ENCODE results near the gene WDR7. TPM values are rescaled to one million over a fixed set of nuclear protein-coding genes. Genes with fewer than 3 reads are reported as not detected.

Gene WDR7
- total RNA-seq, 1 experiment from 2014 or later = 11.5 TPM

DNA sequence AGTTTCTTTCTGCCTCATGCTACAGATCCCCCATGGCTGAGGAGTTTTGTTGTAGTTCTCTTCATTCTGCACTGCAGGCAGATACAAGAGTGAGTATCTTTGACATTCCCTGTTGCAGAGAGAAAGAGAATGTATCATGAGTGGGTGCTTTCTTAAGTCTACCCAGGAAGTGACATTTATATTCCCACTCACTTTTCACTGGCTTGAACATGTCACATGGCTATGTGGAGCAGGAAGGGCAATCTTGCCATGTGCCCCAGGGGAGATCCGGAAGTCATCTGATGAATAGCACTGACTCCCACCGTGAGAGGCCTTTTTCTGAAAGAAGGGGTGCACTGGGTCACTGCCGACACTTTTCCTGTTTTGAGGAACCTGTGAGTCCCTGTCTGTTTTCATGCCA is 429.3 kb downstream of the WDR7 start:
- no peaks in the 10 kb centered on the region for H4K20me1 ChIP-seq (ENCODE audit: insufficient read depth)
- no TSS peak for BruUV-seq (replicated peaks)
- H3K4me3 ChIP-seq (replicated peaks in 1 of 2; ENCODE audit: low read depth in 1 of 2, low read length in 2 of 2) = no peak overlapping the region
- ChIA-PET CTCF (no interaction called here), POLR2A (no interaction called here), RAD21 (ENCODE audit: low non-redundant PET in 1 of 2, low total read pairs in 2 of 2, uncharacterized antibody in 2 of 2, unreplicated experiment in 2 of 2) (no interaction called here)
- no peak overlapping the region for H3K4me2 ChIP-seq (ENCODE audit: low read length)
- peaks cover 0 to 9% of the 10 kb centered on the region in 2 experiments; a peak in 1 of 4 replicates for H3K4me1 ChIP-seq (ENCODE audit: control insufficient read depth in 1 of 2, insufficient read depth in 2 of 2, low read length in 2 of 2)
- H3K9me3 ChIP-seq (ENCODE audit: control insufficient read depth in 1 of 2, insufficient read depth in 1 of 2, low read depth in 1 of 2, low read length in 2 of 2) = no peaks in the 10 kb centered on the region
- H3K9ac ChIP-seq (ENCODE audit: low read length) = no peak overlapping the region
- no peak overlapping the region for H2AFZ ChIP-seq (ENCODE audit: low read depth, low read length, poor library complexity, severe bottlenecking)
- no peak for ATAC-seq
- 0 out of 2 replicates have a peak, but pooled peaks cover 13% of the 10 kb centered on the region for H3K27me3 ChIP-seq (ENCODE audit: insufficient read depth, low read length)
- intact Hi-C loops (cut with micrococcal nuclease) = no loop called here
- no peaks in the 10 kb centered on the region for H3K79me2 ChIP-seq (ENCODE audit: insufficient read depth, low read length)
- no peak for DNase-seq (ENCODE audit: low read depth, low spot score)
- H3K36me3 ChIP-seq (ENCODE audit: control insufficient read depth in 1 of 2, insufficient read depth in 2 of 2, low read length in 2 of 2) = no peaks in the 10 kb centered on the region
- H3K9me2 ChIP-seq (ENCODE audit: insufficient read depth) = no peaks in the 10 kb centered on the region
- no peak overlapping the region for H3K27ac ChIP-seq (ENCODE audit: low read depth, low read length)
- no peak for TF ChIP-seq CBX3 (IDR thresholded peaks at IDR 0.05; ENCODE audit: low read depth)
- TF ChIP-seq SP1 (IDR thresholded peaks at IDR 0.05; ENCODE audit: low read depth) = no peak

DNA sequence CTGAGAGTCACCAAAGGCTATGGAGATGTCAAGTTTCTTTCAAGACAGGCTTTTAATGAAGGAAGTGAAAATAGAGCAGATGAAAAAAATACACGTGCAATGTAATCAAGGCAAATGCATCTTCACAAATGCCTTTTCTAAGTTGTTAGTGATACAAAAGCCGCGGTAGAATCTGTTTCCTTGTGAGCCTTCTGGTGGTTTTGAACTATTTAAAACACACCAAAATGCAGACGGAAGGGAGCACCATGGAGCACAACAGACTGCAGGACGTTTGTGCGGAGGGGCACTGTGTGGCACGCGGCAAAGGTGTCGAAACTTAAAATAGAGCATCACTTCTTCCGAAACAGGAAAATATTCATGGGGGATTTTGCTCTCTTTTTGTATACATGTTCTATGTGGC is 430.7 kb downstream of the WDR7 start:
- H3K9me3 ChIP-seq (ENCODE audit: control insufficient read depth in 1 of 2, insufficient read depth in 1 of 2, low read depth in 1 of 2, low read length in 2 of 2) = no peaks in the 10 kb centered on the region
- CTCF ChIA-PET = interaction anchor here (1.2 kb wide), 1 partner anchor 135 kb away, joined by 3 read pairs; no protein-coding TSS in a partner anchor
- POLR2A ChIA-PET = no interaction called here
- no TSS peak for BruUV-seq (replicated peaks)
- ATAC-seq = no peak
- H3K4me3 ChIP-seq (replicated peaks in 1 of 2; ENCODE audit: low read depth in 1 of 2, low read length in 2 of 2) = no peak overlapping the region
- no peak for DNase-seq (ENCODE audit: low read depth, low spot score)
- H3K4me2 ChIP-seq (ENCODE audit: low read length) = no peak overlapping the region
- H3K36me3 ChIP-seq (ENCODE audit: control insufficient read depth in 1 of 2, insufficient read depth in 2 of 2, low read length in 2 of 2) = no peaks in the 10 kb centered on the region
- H2AFZ ChIP-seq (ENCODE audit: low read depth, low read length, poor library complexity, severe bottlenecking) = no peak overlapping the region
- RAD21 ChIA-PET (ENCODE audit: low non-redundant PET in 1 of 2, low total read pairs in 2 of 2, uncharacterized antibody in 2 of 2, unreplicated experiment in 2 of 2) = no interaction called here
- no peaks in the 10 kb centered on the region for H3K79me2 ChIP-seq (ENCODE audit: insufficient read depth, low read length)
- H3K9me2 ChIP-seq (ENCODE audit: insufficient read depth) = no peaks in the 10 kb centered on the region
- no peaks in the 10 kb centered on the region for H4K20me1 ChIP-seq (ENCODE audit: insufficient read depth)
- intact Hi-C loops (cut with micrococcal nuclease) = no loop called here
- H3K9ac ChIP-seq (ENCODE audit: low read length) = no peak overlapping the region
- 0 out of 2 replicates have a peak, but pooled peaks cover 13% of the 10 kb centered on the region for H3K27me3 ChIP-seq (ENCODE audit: insufficient read depth, low read length)
- H3K4me1 ChIP-seq (ENCODE audit: control insufficient read depth in 1 of 2, insufficient read depth in 2 of 2, low read length in 2 of 2) = peaks cover 0 to 9% of the 10 kb centered on the region in 2 experiments; a peak in 1 of 4 replicates
- no peak overlapping the region for H3K27ac ChIP-seq (ENCODE audit: low read depth, low read length)
- no peak for TF ChIP-seq SIN3A (IDR thresholded peaks at IDR 0.05; ENCODE audit: low read depth)
- TF ChIP-seq, protein P1, sequence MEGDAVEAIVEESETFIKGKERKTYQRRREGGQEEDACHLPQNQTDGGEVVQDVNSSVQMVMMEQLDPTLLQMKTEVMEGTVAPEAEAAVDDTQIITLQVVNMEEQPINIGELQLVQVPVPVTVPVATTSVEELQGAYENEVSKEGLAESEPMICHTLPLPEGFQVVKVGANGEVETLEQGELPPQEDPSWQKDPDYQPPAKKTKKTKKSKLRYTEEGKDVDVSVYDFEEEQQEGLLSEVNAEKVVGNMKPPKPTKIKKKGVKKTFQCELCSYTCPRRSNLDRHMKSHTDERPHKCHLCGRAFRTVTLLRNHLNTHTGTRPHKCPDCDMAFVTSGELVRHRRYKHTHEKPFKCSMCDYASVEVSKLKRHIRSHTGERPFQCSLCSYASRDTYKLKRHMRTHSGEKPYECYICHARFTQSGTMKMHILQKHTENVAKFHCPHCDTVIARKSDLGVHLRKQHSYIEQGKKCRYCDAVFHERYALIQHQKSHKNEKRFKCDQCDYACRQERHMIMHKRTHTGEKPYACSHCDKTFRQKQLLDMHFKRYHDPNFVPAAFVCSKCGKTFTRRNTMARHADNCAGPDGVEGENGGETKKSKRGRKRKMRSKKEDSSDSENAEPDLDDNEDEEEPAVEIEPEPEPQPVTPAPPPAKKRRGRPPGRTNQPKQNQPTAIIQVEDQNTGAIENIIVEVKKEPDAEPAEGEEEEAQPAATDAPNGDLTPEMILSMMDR (IDR thresholded peaks at IDR 0.05 in 2 of 3, conservative IDR thresholded peaks at IDR 0.05 in 1 of 3; ENCODE audit: borderline replicate concordance in 1 of 3, insufficient read depth in 1 of 3, low read depth in 2 of 3, low read length in 2 of 3) = no peak
- TF ChIP-seq, protein P2, sequence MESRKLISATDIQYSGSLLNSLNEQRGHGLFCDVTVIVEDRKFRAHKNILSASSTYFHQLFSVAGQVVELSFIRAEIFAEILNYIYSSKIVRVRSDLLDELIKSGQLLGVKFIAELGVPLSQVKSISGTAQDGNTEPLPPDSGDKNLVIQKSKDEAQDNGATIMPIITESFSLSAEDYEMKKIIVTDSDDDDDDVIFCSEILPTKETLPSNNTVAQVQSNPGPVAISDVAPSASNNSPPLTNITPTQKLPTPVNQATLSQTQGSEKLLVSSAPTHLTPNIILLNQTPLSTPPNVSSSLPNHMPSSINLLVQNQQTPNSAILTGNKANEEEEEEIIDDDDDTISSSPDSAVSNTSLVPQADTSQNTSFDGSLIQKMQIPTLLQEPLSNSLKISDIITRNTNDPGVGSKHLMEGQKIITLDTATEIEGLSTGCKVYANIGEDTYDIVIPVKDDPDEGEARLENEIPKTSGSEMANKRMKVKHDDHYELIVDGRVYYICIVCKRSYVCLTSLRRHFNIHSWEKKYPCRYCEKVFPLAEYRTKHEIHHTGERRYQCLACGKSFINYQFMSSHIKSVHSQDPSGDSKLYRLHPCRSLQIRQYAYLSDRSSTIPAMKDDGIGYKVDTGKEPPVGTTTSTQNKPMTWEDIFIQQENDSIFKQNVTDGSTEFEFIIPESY (IDR thresholded peaks at IDR 0.05; ENCODE audit: extremely low read depth, insufficient replicate concordance, low read length) = no peak
- no peak for TF ChIP-seq RAD21 (IDR thresholded peaks at IDR 0.05; ENCODE audit: low read depth)
- no peak for TF ChIP-seq ZNF274 (IDR thresholded peaks at IDR 0.05; ENCODE audit: low read depth, low read length)
- no peak for TF ChIP-seq POLR2AphosphoS5 (IDR thresholded peaks at IDR 0.05; ENCODE audit: low read depth, low read length)
- no peak for TF ChIP-seq FOSL1 (IDR thresholded peaks at IDR 0.05; ENCODE audit: low read depth)
- no peak for TF ChIP-seq EZH2 (IDR thresholded peaks at IDR 0.05)
- TF ChIP-seq CEBPB (IDR thresholded peaks at IDR 0.05; ENCODE audit: low read depth) = no peak
- TF ChIP-seq EGR1 (IDR thresholded peaks at IDR 0.05; ENCODE audit: low read depth) = no peak
- no peak for TF ChIP-seq POLR2A (IDR thresholded peaks at IDR 0.05; ENCODE audit: borderline replicate concordance, extremely low read depth, insufficient read depth, insufficient read length)
- TF ChIP-seq SP1 (IDR thresholded peaks at IDR 0.05; ENCODE audit: low read depth) = no peak
- TF ChIP-seq, protein P3, sequence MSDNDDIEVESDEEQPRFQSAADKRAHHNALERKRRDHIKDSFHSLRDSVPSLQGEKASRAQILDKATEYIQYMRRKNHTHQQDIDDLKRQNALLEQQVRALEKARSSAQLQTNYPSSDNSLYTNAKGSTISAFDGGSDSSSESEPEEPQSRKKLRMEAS (IDR thresholded peaks at IDR 0.05) = no peak
- no peak for TF ChIP-seq TCF7L2 (IDR thresholded peaks at IDR 0.05; ENCODE audit: borderline replicate concordance, extremely low read depth, insufficient read depth, insufficient read length)
